ENCODE data around the gene PRR19.
"Not testable (repeated sequence)": the region's sequence is repeated elsewhere in the genome, so short reads cannot be mapped to it uniquely, and the experiment has no call there.

Gene PRR19

DNA sequence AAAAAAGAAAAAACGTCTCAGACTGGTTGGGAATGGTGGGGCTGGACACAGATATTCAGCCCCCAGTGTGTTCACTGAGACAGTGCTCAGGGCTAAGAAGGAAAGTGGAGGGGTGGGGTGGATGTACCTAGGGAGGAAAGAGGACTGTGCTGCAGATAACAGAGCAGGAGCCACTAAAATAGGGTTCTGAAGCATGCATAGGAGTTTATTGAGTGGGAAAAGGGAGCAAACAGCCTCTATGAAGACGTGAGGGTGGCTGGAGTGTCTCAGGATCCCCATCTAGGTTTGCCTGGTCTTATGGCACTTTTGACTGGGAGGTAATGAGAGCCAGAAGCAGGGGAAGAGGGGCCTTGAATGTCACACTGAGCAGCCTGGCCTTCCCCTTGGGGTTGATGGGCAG is 26.9 kb downstream of the PRR19 start:
- DNase-seq, result no peak

DNA sequence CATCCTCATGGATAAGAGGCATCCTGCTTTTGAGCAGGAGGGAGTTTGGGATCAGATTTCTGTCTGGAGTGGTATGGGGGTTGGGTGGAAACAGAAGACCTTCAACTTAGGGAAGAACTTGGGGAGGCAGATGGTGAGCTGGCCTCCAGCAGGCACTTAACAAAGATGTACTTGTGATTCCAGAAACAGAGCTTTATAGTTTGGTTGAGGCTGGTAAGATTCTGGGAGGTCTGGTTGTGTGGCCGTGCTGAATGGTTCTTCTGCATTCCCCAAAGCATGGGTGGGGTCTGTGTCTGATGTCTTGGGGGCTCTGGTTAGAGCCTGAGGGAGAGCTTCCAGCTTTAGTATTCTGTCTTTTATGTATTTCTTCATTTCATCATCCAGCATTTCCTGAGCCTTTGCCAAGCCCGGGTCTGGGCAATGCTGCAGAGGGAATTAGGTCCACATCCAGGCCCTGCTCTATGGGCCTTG is 28.3 kb downstream of the PRR19 start:
- DNase-seq, result peak; percentile 72

DNA sequence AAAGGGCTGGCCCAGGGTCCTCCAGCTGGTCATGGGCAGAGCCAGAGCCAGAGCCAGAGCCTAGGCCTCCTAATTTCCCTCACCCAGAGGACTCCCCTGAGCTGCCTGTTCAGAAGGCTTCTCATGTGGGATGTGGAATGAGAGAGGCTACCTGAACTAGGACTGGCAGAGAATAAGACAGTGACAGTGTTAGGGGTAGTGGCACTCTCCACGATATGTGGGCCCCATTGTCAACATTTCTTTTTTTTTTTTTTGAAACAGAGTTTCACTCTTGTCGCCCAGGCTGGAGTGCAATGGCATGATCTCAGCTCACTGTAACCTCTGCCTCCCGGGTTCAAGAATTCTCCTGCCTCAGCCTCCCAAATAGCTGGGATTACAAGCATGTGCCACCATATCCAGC is 29.4 kb downstream of the PRR19 start:
- DNase-seq, result not testable (repeated sequence)

- DNase-seq, result no peak
Observed at GRCh38 chr19:42332059-42332458, 30.1 kb downstream of the PRR19 start.

DNA sequence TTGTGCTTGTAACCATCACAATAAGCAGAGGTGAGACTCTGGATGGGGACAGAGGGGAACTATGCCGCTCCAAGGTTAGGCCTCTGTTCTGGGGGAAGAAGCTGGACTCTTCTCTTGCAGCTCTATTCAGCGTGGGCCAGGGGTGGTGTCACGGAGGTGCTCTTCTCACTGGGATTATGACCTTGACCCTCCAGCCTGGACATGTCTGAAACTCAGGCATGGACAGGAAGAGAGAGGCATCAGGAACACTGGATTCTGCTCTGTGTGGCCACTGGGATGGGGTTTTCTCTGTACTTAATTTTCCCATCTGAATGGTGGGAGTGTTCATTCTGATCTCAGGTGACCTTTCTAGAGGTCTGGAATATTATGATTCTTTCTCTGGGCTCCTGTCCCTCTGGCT is 31.1 kb downstream of the PRR19 start:
- DNase-seq, result no peak

GRCh38 chr19:42333975-42334696 is 32.2 kb downstream of the PRR19 start:
- no peak for DNase-seq

- DNase-seq, result no peak
Observed at GRCh38 chr19:42334697-42335373, 32.9 kb downstream of the PRR19 start.

GRCh38 chr19:42335374-42335936 is 33.5 kb downstream of the PRR19 start:
- DNase-seq, result no peak

DNA sequence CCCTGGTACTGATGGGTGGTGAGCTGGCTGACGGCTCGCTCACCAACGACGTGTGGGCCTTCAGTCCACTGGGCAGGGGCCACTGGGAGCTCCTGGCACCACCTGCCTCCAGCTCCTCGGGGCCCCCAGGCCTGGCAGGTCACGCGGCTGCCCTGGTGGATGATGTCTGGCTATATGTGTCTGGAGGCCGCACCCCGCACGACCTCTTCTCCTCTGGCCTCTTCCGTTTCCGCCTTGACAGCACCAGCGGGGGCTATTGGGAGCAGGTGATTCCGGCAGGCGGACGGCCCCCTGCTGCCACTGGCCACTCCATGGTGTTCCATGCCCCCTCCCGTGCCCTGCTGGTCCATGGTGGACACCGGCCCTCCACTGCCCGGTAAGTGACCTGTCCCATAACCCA is 34.0 kb downstream of the PRR19 start:
- no peak for DNase-seq

- DNase-seq, result not testable (repeated sequence)
Observed at GRCh38 chr19:42339126-42339860, 37.4 kb downstream of the PRR19 start.

GRCh38 chr19:42339922-42340321 is 38.0 kb downstream of the PRR19 start:
- DNase-seq, result not testable (repeated sequence)

GRCh38 chr19:42343344-42344110 is 41.6 kb downstream of the PRR19 start:
- no peak for DNase-seq

DNA sequence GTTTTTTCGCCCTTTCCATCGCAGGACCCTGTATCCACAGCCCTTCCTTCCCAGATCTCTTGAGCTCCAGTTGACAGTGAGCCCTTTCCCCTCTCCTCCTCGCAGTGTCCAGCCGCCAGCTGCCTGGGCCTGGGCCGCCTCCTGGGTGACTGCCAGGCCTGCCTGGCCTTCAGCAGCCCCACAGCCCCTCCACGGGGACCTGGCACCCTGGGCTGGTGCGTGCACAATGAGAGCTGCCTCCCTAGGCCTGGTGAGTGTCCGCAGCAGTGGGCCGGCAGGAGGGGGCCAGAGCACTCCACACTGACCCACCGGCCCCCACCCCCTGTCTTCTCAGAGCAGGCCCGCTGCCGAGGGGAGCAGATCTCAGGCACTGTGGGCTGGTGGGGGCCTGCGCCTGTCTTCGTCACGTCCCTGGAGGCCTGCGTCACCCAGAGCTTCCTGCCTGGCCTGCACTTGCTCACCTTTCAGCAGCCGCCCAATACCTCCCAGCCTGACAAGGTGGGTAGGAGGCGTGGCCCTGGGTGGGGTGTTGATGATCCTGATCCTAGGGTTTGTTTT is 42.5 kb downstream of the PRR19 start:
- DNase-seq, result no peak

GRCh38 chr19:42345191-42345812 is 43.4 kb downstream of the PRR19 start:
- DNase-seq, result no peak

DNA sequence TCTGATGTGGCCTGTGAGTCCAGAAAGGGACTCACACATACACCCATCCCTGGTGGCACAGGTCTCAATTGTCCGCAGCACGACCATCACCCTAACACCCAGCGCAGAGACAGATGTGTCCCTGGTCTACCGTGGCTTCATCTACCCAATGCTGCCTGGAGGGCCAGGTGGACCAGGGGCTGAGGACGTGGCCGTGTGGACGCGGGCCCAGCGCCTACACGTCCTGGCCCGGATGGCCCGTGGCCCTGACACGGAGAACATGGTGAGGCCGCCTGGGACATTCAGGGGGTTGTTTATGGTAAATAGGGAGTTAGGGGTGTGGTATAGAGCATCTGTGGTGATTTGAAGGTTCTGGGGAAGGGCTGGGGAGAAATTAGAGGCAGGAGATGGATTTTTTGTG is 46.3 kb downstream of the PRR19 start:
- no peak for DNase-seq

- no peak for DNase-seq
Observed at GRCh38 chr19:42349378-42350107, 47.6 kb downstream of the PRR19 start.

GRCh38 chr19:42350417-42350816 is 48.5 kb downstream of the PRR19 start:
- DNase-seq, result no peak

DNA sequence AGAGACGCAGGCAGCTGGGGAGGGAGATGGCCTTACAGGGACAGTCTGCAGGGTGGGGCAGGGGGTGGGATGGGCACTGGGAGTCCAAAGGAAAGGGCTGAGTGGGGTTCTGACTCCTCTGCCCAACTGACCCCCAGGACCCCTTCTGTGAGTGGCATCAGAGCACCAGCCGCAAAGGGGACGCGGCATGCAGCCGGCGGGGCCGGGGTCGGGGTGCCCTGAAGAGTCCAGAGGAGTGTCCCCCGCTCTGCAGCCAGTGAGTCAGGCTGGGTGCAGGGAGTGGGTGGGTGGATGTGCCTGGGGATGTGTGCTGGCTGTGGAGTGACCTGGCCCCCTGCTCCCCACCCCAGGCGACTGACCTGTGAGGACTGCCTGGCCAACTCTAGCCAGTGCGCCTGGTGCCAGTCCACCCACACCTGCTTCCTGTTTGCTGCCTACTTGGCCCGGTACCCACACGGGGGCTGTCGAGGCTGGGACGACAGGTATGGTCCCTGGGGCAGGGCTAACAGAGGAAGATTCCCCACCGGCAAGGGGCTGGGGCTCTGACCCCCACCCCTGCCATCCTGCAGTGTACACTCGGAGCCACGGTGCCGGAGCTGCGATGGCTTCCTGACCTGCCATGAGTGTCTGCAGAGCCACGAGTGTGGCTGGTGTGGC is 49.3 kb downstream of the PRR19 start:
- no peak for DNase-seq

DNA sequence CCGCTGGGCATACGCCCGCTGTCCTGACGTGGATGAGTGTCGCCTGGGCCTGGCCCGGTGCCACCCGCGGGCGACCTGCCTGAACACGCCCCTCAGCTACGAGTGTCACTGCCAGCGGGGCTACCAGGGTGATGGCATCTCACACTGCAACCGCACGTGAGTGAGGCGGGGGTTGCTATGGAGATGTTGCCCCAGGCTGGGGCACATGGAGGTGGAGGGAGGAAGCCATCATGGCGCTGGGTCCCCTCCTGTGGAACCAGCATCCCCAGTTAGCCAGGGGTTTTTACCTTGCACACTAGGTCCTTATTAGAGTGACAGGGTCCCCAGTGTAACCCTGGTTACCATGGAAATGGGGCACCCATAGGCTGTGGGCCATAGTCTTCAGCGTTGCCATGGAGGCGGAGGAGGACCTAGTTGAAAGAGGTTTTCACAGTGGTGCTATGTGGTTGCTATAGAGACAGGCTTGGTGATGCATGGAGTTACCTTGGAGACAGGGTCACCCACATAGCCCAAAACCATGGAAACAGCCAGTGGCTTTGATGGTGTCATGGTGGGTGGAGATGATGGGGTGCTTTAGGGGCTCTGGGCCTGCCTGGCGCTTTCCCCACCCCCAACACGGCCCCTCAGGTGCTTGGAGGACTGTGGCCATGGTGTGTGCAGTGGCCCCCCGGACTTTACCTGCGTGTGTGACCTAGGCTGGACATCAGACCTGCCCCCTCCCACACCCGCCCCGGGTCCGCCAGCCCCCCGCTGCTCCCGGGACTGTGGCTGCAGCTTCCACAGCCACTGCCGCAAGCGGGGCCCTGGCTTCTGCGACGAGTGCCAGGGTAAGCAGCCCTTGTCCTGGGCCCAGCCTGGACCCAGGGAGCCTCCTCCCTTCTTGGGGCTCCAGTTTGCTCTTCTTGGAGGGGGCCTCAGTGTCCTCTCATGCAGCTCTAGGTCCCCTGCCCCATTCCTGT is 50.6 kb downstream of the PRR19 start:
- peak; percentile 9 for DNase-seq
